ENCODE data around the gene PRR12. TPM values are rescaled to one million over a fixed set of nuclear protein-coding genes. Genes with fewer than 3 reads are reported as not detected.
A peak's percentile ranks its signal among the peaks of the same experiment; 100 is the strongest.

PRR12 gene
- polyA plus RNA-seq, 1 donor: 19.1 TPM

DNA sequence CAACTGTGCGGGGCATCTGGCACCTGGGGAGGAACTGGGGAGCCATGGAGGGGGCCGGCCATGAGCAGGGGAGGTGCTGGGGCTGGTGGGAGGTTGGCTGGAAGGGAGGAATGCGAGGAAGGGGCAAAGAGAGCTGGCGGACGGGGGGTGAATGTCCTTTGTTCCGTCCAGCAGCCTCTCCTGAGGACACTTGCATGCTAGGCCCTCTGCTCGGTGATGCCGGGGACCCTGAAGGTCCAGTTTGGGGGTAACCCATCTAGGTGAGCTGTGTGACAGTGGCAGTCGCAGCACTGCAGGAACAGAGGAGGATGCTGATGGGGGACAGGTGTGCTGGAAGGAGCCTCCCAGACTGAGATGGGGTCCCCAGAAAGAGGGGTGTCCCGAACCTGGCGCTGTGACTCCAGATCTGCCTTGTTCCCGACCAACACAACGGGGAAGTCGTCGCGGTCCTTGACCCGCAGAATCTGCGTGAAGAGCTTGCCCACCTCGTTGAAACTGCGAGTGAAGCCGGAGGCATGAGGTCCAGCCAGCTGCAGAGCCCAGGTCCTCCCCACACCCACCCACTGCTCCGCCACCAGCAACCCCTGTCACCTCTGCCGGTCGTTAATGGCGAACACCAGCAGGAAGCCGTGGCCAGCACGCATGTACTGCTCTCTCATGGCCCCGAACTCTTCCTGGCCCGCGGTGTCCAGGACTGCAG is 45.4 kb downstream of the PRR12 start:
- H3K36me3 ChIP-seq (ENCODE audit: control insufficient read depth, insufficient read depth, low read length): peaks cover 5% of the 10 kb centered on the region
- no CpG with 5 or more reads among the region's 30 CpGs for WGBS (ENCODE audit: insufficient coverage, low lambda C conversion rate)
- no peak for DNase-seq
- H3K9me3 ChIP-seq (ENCODE audit: control insufficient read depth, low read depth, low read length): no peaks in the 10 kb centered on the region
- H3K4me1 ChIP-seq (ENCODE audit: control insufficient read depth, insufficient read depth, low read length): peaks cover 26% of the 10 kb centered on the region
- peaks cover 9% of the 10 kb centered on the region for H3K27me3 ChIP-seq (ENCODE audit: control insufficient read depth, insufficient read depth, low read length)
- H3K4me3 ChIP-seq (ENCODE audit: low read length): no peak overlapping the region
- no peak overlapping the region for H3K27ac ChIP-seq (ENCODE audit: low read length)

DNA sequence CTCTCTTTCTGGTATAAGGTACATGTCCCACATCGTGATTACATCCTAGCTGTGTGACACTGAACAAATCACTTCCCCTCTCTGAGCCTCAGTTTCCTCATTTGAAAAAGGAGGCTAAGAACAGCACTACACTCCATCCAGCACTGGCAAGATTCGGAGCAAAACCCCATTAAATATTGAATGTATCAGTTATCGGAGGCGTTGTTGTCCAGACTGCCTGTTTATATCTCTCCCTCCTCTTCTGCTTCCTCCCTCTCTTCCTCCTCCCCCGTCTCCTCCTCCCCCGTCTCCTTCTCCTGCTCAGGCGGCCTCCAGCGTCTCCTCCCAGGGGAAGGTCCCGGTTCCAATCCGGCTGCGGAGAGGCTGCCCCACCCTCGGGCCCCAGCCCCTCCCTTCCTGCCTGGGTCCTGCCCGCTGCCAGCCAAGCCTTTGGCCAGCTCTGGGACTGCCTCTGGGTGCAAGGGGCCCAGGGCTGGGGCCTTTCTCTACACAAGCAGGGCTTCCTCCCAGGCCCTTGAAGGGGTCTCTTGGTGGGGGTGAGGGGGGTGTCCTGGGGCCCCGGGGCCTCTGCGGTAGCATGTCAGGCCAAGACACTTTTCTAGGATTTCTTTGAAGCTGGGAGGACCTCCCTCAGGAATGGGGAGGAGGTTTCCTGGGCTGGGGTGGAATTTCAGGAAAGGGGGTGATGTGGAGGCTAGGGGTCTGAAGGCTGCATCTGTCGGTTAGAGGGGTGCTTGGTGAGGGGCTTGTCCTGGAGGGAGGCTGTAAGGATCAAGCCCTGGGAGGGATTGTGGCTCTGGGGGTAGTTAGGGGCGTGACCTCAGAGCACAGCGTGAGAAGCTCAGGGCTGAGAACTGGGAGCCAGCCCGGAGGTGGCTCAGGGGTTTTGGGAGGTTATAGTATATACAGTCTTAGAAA is 47.1 kb downstream of the PRR12 start:
- Histone ChIP-seq H3K9me3 (ENCODE audit: control insufficient read depth, low read depth, low read length) (no peaks in the 10 kb centered on the region), H3K4me3 (ENCODE audit: low read length) (peak overlapping the region; percentile 15), H3K27me3 (ENCODE audit: control insufficient read depth, insufficient read depth, low read length) (peaks cover 9% of the 10 kb centered on the region), H3K27ac (ENCODE audit: low read length) (peak overlapping the region; percentile 48), H3K36me3 (ENCODE audit: control insufficient read depth, insufficient read depth, low read length) (peaks cover 5% of the 10 kb centered on the region), H3K4me1 (ENCODE audit: control insufficient read depth, insufficient read depth, low read length) (peaks cover 29% of the 10 kb centered on the region)
- DNase-seq: peak; percentile 59 to 82
- no CpG with 5 or more reads among the region's 19 CpGs for WGBS (ENCODE audit: insufficient coverage, low lambda C conversion rate)

DNA sequence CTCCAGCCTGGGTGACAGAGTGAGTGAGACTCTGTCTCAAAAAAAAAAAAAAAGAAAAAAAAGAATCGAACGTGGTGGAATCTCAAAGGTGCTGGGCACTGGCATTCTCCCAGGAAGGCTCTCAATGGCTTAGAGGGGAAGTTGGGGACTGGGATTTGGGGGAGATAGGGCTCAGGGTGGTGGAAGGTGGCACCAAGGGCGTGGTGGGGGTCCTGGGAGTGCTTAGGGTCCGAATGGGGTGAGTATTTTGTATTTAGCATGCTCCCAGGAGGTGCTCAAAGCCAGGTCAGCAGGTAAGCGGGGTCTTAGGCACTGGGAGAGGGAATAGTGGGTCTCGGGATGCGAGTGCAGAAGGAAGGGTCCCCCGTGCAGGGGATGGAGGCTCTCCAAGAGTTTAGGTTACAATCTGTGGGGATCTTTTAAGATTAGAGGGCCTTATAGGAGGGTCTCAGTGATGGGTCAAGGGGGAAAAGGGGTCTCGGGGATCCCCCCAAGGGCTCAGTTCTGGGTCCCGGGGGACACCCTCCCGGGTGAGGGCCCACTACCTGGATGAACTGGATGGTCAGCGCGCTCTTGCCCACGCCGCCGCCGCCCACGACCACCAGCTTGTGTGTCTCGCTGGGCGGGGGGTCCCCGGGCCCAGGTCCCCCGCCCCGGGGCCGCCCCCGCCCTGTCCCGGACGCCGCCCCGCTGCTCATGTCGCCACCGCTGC is 48.6 kb downstream of the PRR12 start:
- Histone ChIP-seq H3K4me3 (ENCODE audit: low read length) (peak overlapping the region; percentile 72), H3K27ac (ENCODE audit: low read length) (peak overlapping the region; percentile 76), H3K9me3 (ENCODE audit: control insufficient read depth, low read depth, low read length) (no peaks in the 10 kb centered on the region), H3K36me3 (ENCODE audit: control insufficient read depth, insufficient read depth, low read length) (peaks cover 7% of the 10 kb centered on the region), H3K4me1 (ENCODE audit: control insufficient read depth, insufficient read depth, low read length) (peaks cover 34% of the 10 kb centered on the region), H3K27me3 (ENCODE audit: control insufficient read depth, insufficient read depth, low read length) (peaks cover 9% of the 10 kb centered on the region)
- WGBS (ENCODE audit: insufficient coverage, low lambda C conversion rate): no CpG with 5 or more reads among the region's 31 CpGs
- DNase-seq: peak in 1 of 2 donors; percentile 38

DNA sequence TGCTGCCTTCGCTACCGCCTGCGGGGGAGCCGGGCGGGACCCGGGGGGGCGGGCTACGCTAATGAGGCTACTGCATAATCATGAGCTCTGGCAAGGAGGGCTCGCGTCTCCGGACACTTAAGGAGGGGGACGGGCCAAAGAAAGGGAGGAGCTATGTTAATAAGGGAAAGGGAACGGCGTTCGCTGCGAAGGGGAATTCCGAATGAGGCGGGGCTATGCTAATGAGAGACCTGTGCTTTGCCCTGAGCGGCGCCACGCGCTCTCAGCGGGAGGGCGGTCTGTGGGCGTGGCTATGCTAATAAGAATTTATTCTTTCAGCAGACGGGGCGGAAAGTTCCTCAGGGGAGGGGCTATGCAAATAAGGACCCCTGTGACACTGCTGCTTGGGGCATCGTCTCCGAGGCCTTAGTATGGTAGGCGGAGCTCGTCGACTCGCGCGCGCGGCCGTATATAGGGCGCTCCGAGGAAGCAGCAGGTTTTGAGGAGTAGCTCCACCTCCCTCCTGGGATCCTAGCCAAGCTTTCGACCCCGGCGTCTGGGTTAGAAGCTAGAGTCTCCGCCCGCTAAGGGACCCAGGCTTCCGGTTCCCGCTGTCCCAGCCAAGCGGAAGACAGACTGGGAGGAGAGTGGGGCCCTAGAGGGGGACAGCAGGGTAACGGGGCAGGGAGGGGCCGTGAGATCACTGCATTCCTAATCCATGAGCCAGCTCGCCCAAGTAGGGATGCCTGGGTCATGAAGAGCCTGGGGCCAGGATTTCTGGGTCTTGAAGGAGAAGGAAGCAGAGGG is 49.3 kb downstream of the PRR12 start, which contains the start of gene RRAS:
TSS of gene RRAS (minus strand) at position 31 of the 786 bp plus-strand sequence. CDS start 45 bp downstream, outside the sequence.
- Histone ChIP-seq H3K4me1 (ENCODE audit: control insufficient read depth, insufficient read depth, low read length) (peaks cover 34% of the 10 kb centered on the region), H3K27me3 (ENCODE audit: control insufficient read depth, insufficient read depth, low read length) (peaks cover 7% of the 10 kb centered on the region), H3K27ac (ENCODE audit: low read length) (peak within 1 kb of the TSS; percentile 100), H3K36me3 (ENCODE audit: control insufficient read depth, insufficient read depth, low read length) (peaks cover 8% of the 10 kb centered on the region), H3K9me3 (ENCODE audit: control insufficient read depth, low read depth, low read length) (no peaks in the 10 kb centered on the region), H3K4me3 (ENCODE audit: low read length) (peak within 1 kb of the TSS; percentile 73)
- no CpG with 5 or more reads among the region's 51 CpGs for WGBS (ENCODE audit: insufficient coverage, low lambda C conversion rate)
- peak; percentile 100 for DNase-seq

DNA sequence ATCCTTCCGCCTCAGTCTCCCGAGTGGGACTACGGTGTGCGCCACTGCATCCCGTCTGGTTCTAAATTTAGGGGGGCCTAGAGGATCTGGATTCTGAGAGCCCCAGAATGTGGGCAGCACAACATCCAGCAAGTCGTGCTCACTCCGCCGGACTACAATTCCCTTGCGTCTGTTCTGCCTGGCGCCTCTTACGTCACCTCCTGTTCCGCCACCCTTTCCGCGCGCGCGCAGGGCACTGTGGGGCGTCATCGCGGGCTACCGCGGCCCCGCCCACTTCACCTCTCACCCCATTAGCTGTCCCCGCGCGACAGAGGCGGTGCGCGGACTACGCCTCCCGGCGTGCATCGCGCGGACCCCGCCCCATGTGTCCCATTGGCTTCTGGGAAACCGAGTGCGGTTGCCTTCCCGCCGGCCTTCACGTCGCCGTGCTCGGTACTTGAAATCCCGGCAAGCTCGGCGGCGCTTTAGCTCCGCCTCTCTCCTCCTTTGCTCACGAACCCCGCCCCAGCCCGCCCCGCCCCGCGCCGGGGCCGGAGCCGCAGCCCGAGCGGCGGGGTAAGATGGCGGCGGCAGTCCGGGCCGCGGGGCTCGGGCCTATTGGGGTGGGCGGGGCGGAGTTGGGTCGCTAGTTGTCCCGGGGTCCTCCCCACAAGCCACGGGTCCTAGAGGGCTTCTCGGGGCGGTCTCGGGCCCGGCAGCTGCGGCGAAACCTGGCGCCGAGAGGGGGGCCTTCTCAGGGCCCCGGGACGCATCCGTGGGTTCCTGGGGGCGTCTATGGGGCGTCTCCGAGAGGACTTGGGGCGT is 50.9 kb downstream of the PRR12 start, which contains the start of gene SCAF1:
TSS of gene SCAF1 (plus strand) at position 522 of the 804 bp plus-strand sequence. CDS start 2,818 bp downstream, outside the sequence.
- Histone ChIP-seq H3K4me3 (ENCODE audit: low read length) (peak within 1 kb of the TSS; percentile 98), H3K27ac (ENCODE audit: low read length) (peak within 1 kb of the TSS; percentile 100), H3K4me1 (ENCODE audit: control insufficient read depth, insufficient read depth, low read length) (peaks cover 31% of the 10 kb centered on the region), H3K36me3 (ENCODE audit: control insufficient read depth, insufficient read depth, low read length) (peaks cover 24% of the 10 kb centered on the region), H3K9me3 (ENCODE audit: control insufficient read depth, low read depth, low read length) (no peaks in the 10 kb centered on the region), H3K27me3 (ENCODE audit: control insufficient read depth, insufficient read depth, low read length) (no peaks in the 10 kb centered on the region)
- DNase-seq: peak; percentile 100
- no CpG with 5 or more reads among the region's 87 CpGs for WGBS (ENCODE audit: insufficient coverage, low lambda C conversion rate)

DNA sequence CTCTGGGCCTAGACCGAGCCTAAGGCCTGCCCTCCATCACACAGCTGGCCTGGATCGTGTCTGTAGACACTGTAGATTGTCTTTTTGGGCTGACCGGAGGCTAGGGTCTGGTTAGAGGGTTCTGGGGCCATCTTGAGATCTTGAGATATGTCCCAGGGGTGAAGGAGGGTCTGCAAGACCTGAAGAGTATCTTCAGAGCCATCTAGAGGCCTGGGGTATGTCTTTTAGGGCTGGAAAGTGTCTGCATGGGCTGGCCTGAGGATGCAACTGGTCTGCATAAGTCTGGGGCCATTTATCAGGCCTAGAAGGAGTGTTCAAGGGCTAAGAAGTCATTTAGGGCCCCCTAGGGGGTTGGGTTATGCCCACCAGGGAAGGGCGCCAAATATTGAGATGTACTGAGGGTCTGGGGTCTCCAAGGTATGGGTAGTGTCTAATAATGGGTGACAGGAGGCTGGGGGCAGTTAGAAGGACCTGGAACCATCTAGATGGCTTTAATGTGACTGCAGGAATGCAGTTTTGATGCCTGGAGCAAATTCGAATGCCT is 51.6 kb downstream of the PRR12 start:
- H3K4me1 ChIP-seq (ENCODE audit: control insufficient read depth, insufficient read depth, low read length): peaks cover 31% of the 10 kb centered on the region

DNA sequence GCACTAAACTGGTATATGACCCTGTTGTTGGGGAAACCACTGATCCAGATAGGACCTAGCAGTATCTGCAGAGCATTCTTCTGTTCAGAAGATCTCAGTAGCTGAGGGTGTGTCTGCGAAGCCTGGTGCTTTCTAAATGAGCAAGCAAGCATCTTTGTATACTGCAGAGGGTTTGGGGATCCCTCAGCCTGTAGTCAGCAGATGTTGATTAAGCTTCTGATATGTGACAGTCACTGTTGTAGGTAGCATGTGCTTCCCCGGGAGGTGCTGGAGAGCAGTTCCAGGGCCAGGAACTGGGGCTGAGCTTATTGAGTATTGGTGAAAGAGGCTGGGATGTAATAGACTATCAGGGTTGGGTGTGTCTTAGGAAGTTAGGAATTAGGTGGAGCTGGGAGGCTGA is 52.5 kb downstream of the PRR12 start:
- Histone ChIP-seq H3K4me1 (ENCODE audit: control insufficient read depth, insufficient read depth, low read length) (peaks cover 27% of the 10 kb centered on the region), H3K9me3 (ENCODE audit: control insufficient read depth, low read depth, low read length) (no peaks in the 10 kb centered on the region), H3K4me3 (ENCODE audit: low read length) (no peak overlapping the region), H3K27ac (ENCODE audit: low read length) (no peak overlapping the region), H3K27me3 (ENCODE audit: control insufficient read depth, insufficient read depth, low read length) (no peaks in the 10 kb centered on the region), H3K36me3 (ENCODE audit: control insufficient read depth, insufficient read depth, low read length) (peaks cover 37% of the 10 kb centered on the region)
- WGBS (ENCODE audit: insufficient coverage, low lambda C conversion rate): no CpG with 5 or more reads among the region's 2 CpGs
- DNase-seq: no peak

More for the DNA sequence above, 51.6 kb downstream of the PRR12 start:
- no CpG with 5 or more reads among the region's 5 CpGs for WGBS (ENCODE audit: insufficient coverage, low lambda C conversion rate)
- Histone ChIP-seq H3K27me3 (ENCODE audit: control insufficient read depth, insufficient read depth, low read length) (no peaks in the 10 kb centered on the region), H3K27ac (ENCODE audit: low read length) (peak overlapping the region; percentile 87), H3K9me3 (ENCODE audit: control insufficient read depth, low read depth, low read length) (no peaks in the 10 kb centered on the region), H3K4me3 (ENCODE audit: low read length) (peak overlapping the region; percentile 98), H3K36me3 (ENCODE audit: control insufficient read depth, insufficient read depth, low read length) (peaks cover 31% of the 10 kb centered on the region)
- DNase-seq: no peak

DNA sequence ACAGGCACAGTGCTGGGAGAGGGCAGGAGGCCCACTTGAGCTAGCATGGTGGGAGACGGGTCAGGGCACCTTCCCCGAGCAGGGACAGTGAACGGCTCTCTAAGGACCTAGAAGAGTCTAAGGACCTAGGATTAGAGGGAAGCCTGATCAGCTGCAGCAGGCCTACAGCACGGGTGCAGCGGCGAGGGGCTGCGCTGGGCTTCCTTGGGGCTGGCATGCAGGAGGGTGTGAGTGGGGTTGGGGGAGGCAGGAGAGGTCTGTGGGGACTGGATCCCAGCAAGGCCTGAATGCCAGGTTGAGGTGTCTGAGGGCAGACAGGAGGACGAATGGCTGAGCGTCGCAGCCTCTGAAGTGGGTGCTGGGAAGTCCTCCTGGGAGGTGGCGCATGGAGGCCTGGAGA is 54.6 kb downstream of the PRR12 start:
- no CpG with 5 or more reads among the region's 11 CpGs for WGBS (ENCODE audit: insufficient coverage, low lambda C conversion rate)
- Histone ChIP-seq H3K36me3 (ENCODE audit: control insufficient read depth, insufficient read depth, low read length) (peaks cover 53% of the 10 kb centered on the region), H3K27me3 (ENCODE audit: control insufficient read depth, insufficient read depth, low read length) (no peaks in the 10 kb centered on the region), H3K27ac (ENCODE audit: low read length) (no peak overlapping the region), H3K4me3 (ENCODE audit: low read length) (no peak overlapping the region), H3K4me1 (ENCODE audit: control insufficient read depth, insufficient read depth, low read length) (peaks cover 15% of the 10 kb centered on the region), H3K9me3 (ENCODE audit: control insufficient read depth, low read depth, low read length) (no peaks in the 10 kb centered on the region)
- no peak for DNase-seq

DNA sequence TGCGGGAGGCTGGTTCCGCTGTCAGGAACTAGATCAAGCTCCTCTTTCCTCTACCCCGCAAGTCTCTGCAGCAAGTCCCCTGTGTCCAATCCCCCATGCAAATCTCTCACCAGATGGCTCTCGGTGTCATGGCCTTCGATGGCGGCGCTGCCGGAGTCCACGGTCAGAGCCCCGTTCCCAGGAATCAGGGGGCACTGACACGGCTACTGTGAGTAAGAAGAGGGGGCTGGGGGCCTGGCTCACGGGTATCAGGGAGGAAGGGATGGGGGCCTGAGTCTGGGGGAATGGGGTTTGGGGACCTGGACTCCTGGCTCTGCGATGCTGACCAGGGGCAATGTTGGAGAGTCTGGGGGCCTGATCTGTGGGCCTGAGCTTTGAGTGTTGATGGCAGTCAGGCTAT is 55.0 kb downstream of the PRR12 start:
- H3K9me3 ChIP-seq (ENCODE audit: control insufficient read depth, low read depth, low read length): no peaks in the 10 kb centered on the region
- H3K36me3 ChIP-seq (ENCODE audit: control insufficient read depth, insufficient read depth, low read length): peaks cover 55% of the 10 kb centered on the region
- DNase-seq: no peak
- WGBS (ENCODE audit: insufficient coverage, low lambda C conversion rate): no CpG with 5 or more reads among the region's 13 CpGs
- no peak overlapping the region for H3K4me3 ChIP-seq (ENCODE audit: low read length)
- H3K4me1 ChIP-seq (ENCODE audit: control insufficient read depth, insufficient read depth, low read length): peaks cover 12% of the 10 kb centered on the region
- no peak overlapping the region for H3K27ac ChIP-seq (ENCODE audit: low read length)
- no peaks in the 10 kb centered on the region for H3K27me3 ChIP-seq (ENCODE audit: control insufficient read depth, insufficient read depth, low read length)
